ENCODE results near the gene DNHD1.
A peak's percentile ranks its signal among the peaks of the same experiment; 100 is the strongest.

The DNHD1 gene

DNA sequence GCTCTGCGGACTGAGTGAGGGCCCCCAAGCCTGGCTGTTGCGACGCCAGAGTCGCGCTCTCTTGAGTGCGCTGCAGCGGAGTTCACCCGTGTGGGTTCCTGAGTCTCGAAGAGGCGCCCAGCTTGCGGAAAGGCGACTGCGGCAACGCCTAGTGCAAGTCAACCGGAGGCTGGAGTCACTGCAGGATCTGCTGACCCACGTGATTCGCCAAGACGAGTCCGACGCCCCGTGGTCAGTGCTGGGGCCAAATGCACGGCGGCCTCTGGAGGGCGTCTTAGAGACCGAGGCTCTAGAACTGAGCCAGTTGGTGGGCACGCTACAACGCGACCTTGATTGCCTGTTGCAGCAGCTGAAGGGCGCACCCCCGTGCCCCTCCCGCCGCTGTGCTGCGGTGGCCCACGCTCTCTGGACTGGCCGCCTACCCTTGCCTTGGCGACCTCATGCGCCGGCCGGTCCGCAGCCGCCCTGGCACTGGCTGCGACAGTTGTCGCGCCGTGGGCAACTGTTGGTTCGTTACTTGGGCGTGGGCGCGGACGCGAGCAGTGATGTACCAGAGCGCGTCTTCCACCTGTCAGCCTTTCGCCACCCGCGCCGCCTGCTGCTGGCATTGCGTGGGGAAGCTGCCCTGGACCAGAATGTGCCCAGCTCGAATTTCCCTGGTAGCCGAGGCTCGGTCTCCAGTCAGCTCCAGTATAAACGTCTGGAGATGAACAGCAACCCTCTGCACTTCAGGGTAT lies 73.8 kb downstream of the DNHD1 start:
- no peak for ATAC-seq
- H3K9me3 Mint-ChIP-seq: no peaks in the 10 kb centered on the region

DNA sequence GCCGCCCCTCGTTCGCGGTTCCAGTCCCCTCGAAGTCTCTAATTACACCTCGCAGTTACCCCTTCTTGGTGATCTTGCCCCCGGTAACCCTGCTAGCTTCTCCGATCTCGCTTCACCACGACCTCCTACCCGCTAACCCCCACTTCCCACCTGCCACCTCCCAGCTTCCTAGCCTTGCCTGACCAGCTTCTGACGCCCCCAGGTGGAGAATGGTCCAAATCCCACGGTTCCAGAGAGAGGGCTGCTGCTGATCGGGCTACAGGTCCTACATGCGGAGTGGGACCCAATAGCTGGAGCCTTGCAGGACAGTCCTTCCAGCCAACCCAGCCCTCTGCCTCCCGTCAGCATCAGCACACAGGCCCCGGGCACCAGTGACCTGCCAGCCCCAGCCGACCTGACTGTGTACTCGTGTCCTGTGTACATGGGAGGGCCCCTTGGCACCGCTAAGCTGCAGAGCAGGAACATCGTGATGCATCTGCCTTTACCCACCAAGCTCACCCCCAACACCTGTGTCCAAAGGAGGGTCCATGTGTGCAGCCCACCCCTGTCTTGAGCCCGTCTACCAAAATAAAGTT lies 74.4 kb downstream of the DNHD1 start:
- no peaks in the 10 kb centered on the region for H3K9me3 Mint-ChIP-seq
- no peak for DNase-seq

More for the DNA sequence above, 73.8 kb downstream of the DNHD1 start:
- Mint-ChIP-seq H3K4me3 (no peak overlapping the region), H3K4me1 (no peaks in the 10 kb centered on the region), H3K36me3 (ENCODE audit: low read depth) (peaks cover 13% of the 10 kb centered on the region), H3K27ac (no peak overlapping the region), H3K27me3 (no peaks in the 10 kb centered on the region)
- DNase-seq: no peak

DNA sequence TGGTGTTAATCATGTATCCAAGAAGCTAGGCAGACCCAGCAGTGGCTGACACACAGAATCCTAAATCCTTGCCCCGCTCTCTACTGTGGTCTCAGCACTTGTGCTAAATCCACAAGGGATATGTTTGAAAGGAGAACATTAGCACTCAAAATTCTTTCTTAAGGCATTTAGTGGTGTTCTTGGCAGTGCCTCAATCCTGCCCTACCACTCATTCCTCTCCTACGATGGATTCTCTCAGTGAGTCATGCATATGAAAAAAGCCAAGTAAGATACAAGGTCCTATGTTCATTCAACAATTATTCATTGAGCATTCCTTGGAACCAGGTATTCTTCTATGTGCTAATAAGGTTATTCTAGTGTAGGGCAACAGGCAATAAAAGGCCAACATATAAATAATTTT lies 75.1 kb downstream of the DNHD1 start:
- Mint-ChIP-seq H3K27ac (no peak overlapping the region), H3K27me3 (no peaks in the 10 kb centered on the region), H3K36me3 (ENCODE audit: low read depth) (peaks cover 13% of the 10 kb centered on the region), H3K4me1 (no peaks in the 10 kb centered on the region), H3K4me3 (no peak overlapping the region), H3K9me3 (no peaks in the 10 kb centered on the region)
- no peak for DNase-seq
- no peak for ATAC-seq

More for the DNA sequence above, 74.4 kb downstream of the DNHD1 start:
- Mint-ChIP-seq H3K27ac (no peak overlapping the region), H3K36me3 (ENCODE audit: low read depth) (peaks cover 13% of the 10 kb centered on the region), H3K4me3 (no peak overlapping the region), H3K4me1 (no peaks in the 10 kb centered on the region), H3K27me3 (no peaks in the 10 kb centered on the region)
- ATAC-seq: no peak

DNA sequence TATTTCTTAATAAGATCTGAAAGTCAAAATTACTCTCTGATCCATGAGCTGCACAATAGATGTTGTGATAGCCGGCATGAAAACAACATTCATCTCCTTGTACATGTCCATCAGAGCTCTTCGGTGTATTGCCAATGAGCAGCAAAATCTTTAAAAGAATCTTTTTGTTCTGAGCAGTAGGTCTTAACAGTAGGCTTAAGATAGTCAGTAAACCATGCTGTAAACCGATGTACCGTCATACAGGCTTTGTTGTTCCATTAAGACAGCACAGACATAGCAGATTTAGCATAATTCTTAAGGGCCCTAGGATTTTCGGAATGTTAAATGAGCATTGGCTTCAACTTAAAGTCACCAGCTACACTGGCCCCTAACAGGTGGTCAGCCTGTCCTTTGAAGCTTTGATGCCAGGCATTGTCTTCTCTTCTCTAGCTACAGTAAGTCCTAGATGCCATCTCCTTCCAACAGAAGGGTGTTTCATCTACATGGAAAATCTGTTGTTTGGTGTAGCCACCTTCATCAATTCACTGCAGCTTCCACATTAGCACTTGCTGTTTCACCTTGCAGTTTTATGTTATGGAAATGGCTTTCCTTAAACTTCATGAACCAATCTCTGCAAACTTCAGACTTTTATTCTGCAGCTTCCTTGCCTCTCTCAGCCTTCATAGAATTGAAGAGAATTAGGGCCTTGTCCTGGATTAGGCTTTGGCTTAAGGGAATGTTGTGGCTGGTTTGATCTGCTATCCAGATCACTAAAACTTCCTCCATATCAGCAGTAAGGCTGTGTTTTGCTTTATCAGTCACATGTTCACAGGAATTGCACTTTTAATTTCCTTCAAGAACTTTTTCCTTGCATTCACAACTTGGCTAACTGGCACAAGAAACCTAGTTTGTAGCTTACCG lies 78.0 kb downstream of the DNHD1 start:
- Mint-ChIP-seq H3K9me3 (no peaks in the 10 kb centered on the region), H3K27ac (no peak overlapping the region), H3K27me3 (no peaks in the 10 kb centered on the region), H3K36me3 (ENCODE audit: low read depth) (peaks cover 10% of the 10 kb centered on the region), H3K4me3 (no peak overlapping the region), H3K4me1 (no peaks in the 10 kb centered on the region)
- DNase-seq (no peak), ATAC-seq (no peak)

DNA sequence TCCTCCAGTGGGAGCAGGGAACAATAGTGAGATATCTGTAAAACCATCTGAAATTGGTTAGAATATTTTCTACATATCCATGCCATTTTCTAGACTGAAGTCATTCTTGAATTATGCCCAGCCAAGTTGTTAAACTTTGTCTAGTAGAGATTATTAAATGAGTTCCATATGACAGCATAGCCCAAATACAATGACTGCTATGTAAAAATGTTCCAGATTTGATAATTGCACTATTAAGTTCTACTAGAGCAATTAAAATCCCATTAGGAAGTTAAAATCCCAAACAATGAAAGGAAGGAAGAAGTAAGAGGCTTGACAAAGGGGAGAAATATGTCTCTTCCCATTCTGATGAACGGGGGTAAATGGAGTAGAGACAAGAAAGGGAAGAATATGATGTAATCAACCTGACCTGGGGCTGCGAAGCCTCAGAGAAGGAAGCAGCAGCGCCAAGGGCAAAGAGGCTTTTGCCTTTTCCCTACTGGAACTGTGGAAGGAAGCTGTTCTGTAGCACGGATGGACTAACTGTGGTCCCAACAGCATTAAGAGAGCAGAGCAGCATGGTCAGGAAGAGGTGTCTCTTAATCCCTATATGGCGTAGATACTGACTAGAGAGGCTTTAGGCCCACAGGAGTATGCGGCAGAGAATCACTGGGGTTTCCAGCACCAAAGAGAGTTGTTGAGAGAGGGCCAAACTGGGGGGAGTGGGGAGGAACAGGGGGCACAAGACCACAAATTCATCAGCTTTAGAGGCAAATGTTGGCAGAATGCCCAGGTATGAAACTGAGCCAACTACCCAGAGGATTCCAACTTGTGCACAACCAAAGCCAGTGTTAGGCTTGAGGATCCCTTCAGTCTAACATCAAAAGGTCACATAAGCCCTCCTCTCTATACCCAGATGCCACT lies 79.6 kb downstream of the DNHD1 start:
- no peak for ATAC-seq
- Mint-ChIP-seq H3K4me3 (no peak overlapping the region), H3K27me3 (no peaks in the 10 kb centered on the region), H3K27ac (no peak overlapping the region), H3K9me3 (no peaks in the 10 kb centered on the region), H3K4me1 (no peaks in the 10 kb centered on the region), H3K36me3 (ENCODE audit: low read depth) (peaks cover 19% of the 10 kb centered on the region)
- DNase-seq: no peak

DNA sequence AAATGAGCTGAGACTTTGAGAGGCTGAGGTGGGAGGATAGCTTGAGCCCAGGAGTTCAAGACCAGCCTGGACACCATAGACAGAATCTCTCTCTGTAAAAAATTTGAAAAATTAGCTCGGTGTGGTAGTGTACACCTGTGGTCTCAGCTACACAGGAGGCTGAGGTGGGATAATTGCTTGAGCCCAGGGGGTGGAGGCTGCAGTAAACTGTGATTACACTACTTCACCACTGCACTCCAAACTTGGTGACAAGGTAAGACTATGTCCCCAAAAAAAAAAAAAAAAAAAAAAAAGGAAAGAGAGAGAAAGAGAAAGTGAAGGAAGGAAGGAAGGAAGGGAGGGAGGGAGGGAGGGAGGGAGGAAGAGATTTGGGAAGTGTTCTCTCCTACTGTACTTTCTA lies 81.1 kb downstream of the DNHD1 start:
- peaks cover 7% of the 10 kb centered on the region for H3K9me3 Mint-ChIP-seq
- ATAC-seq: no peak
- no peak for DNase-seq
- H3K36me3 Mint-ChIP-seq (ENCODE audit: low read depth): peaks cover 21% of the 10 kb centered on the region
- H3K4me3 Mint-ChIP-seq: no peak overlapping the region
- no peaks in the 10 kb centered on the region for H3K27me3 Mint-ChIP-seq
- no peak overlapping the region for H3K27ac Mint-ChIP-seq
- no peaks in the 10 kb centered on the region for H3K4me1 Mint-ChIP-seq

DNA sequence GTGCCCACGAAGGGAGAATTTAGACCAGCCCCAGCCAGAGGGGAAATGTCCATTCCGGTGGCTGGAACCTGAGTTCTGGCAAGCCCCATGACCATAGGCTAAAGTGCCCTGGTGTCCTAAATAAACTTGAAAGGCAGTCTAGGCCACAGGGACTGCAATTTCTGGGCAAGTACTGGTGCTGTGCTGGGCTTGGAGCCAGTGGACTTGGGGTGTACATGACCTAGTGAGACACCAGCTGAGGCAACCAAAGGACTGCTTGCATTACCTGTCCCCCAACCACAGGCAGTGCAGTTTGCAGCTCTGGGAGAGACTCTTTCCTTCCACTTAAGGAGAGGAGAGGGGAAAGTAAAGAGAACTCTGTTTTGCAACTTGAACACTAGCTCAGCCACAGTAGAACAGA lies 82.6 kb downstream of the DNHD1 start:
- H3K27ac Mint-ChIP-seq: no peak overlapping the region
- DNase-seq: no peak
- H3K4me1 Mint-ChIP-seq: no peaks in the 10 kb centered on the region
- no peak overlapping the region for H3K4me3 Mint-ChIP-seq
- peaks cover 22% of the 10 kb centered on the region for H3K9me3 Mint-ChIP-seq
- ATAC-seq: no peak
- peaks cover 37% of the 10 kb centered on the region for H3K36me3 Mint-ChIP-seq (ENCODE audit: low read depth)
- H3K27me3 Mint-ChIP-seq: no peaks in the 10 kb centered on the region

DNA sequence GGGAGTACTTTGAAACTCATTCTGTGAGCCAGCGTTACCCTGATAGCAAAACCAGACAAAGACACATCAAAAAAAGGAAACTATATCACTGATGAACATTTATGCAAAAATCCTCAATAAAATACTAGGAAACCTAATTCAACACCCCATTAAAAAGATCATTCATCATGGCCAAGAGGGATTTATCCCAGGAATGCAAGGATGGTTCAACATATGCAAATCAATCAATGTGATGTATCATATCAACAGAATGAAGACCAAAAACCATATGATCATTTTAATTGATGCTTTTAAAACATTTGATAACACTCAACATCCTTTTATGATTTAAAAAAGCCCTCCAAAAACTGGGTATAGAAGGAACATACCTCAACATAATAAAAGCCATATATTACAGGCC lies 86.5 kb downstream of the DNHD1 start:
- ATAC-seq (no peak), DNase-seq (no peak)
- Mint-ChIP-seq H3K27ac (no peak overlapping the region), H3K9me3 (peaks cover 27% of the 10 kb centered on the region), H3K4me3 (no peak overlapping the region), H3K4me1 (no peaks in the 10 kb centered on the region), H3K36me3 (ENCODE audit: low read depth) (peaks cover 49% of the 10 kb centered on the region), H3K27me3 (no peaks in the 10 kb centered on the region)

DNA sequence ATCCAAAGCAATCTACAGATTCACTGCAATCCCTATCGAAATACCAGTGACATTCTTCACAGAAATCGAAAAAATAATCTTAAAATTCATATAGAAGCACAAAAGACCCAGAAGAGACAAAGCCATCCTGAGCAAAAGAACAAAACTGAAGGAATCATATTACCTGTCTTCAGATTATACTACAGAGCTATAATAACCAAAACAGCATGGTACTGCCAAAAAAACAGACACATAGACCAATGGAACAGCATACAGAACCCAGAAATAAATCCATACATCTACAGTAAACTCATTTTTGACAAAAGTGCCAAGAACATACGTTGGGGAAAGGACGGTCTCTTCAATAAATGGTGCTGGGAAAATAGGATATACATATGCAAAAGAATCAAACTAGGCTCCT lies 87.4 kb downstream of the DNHD1 start:
- no peak overlapping the region for H3K4me3 Mint-ChIP-seq
- H3K4me1 Mint-ChIP-seq: no peaks in the 10 kb centered on the region
- H3K36me3 Mint-ChIP-seq (ENCODE audit: low read depth): peaks cover 49% of the 10 kb centered on the region
- H3K27me3 Mint-ChIP-seq: no peaks in the 10 kb centered on the region
- DNase-seq (no peak), ATAC-seq (no peak)
- H3K9me3 Mint-ChIP-seq: peaks cover 27% of the 10 kb centered on the region
- no peak overlapping the region for H3K27ac Mint-ChIP-seq

DNA sequence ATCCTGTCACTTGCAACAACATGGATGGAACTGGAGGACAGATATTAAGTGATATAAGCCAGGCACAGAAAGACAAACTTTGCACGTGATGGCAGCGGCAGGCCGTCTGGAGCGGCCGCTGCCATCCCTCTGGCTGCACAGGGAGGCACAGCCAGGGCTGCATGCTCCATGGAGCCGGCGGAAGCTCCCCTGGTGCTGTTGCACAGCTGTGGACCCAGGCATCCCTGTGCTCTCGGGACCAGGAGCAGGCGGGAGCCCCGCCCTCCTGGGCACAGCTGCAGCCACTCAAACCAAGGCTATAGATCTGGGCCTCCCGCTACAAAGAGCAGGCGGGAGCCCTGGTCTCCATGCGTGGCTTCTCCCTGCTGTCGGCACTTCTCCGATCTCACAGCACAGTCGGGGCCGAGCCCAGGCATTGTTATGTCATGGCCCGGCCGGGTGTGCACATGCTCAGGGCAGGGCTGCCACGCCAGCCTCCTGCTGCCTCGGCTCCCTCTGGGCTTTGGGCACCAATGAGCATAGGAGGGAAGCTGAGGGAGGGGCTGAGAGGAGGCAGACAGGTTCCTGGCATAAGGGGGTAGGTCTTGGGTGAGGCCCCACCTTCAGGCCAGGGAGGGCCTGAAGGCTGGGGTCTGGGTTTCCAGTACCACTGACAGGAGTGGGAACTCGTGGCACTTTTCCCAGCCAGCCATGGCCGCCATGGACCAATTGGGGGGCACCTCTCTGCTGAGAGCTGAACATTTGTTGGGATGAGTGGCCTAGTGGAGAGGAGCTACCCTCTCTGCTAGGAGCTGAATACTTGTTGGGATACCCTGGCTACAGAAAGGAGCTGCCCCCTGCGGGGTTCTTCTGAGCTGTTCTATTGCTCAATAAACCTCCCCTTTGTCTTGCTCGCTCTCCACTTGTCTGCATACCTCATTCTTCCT lies 89.6 kb downstream of the DNHD1 start:
- Mint-ChIP-seq H3K27ac (no peak overlapping the region), H3K9me3 (peaks cover 27% of the 10 kb centered on the region), H3K27me3 (no peaks in the 10 kb centered on the region), H3K4me1 (no peaks in the 10 kb centered on the region), H3K4me3 (no peak overlapping the region), H3K36me3 (ENCODE audit: low read depth) (peaks cover 48% of the 10 kb centered on the region)
- ATAC-seq: peak; percentile 20
- no peak for DNase-seq

DNA sequence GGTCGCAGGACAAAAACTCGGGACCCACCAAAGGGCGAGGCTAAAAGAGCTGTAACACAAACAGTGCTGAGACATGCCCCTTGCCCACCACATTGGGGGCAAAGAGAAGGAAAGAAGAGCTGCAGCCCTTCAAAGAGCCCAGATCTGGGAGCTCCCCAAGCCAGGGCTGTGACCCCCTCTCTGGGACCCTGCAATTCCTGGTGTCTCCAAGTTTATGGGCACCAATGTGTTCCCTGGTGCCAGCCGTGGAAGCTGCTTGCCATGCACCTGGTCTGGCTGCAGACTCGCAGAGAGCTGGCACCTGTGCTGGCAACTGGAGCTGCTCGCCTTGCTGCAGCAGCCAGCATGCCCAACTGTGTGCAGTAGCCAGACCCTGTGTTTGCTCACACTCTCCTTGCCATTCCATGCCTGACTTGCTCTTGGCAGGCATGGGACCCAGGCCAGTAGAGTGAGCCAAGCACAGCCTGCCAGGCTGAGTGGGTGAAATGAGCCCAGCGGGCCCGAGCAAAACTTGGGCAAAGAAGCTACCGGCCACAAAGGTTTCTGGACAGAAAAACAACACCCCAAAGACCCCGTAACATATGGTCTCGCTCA lies 90.4 kb downstream of the DNHD1 start:
- Mint-ChIP-seq H3K27ac (no peak overlapping the region), H3K4me3 (no peak overlapping the region), H3K36me3 (ENCODE audit: low read depth) (peaks cover 47% of the 10 kb centered on the region), H3K9me3 (peaks cover 27% of the 10 kb centered on the region), H3K4me1 (no peaks in the 10 kb centered on the region), H3K27me3 (no peaks in the 10 kb centered on the region)
- DNase-seq (no peak), ATAC-seq (no peak)

DNA sequence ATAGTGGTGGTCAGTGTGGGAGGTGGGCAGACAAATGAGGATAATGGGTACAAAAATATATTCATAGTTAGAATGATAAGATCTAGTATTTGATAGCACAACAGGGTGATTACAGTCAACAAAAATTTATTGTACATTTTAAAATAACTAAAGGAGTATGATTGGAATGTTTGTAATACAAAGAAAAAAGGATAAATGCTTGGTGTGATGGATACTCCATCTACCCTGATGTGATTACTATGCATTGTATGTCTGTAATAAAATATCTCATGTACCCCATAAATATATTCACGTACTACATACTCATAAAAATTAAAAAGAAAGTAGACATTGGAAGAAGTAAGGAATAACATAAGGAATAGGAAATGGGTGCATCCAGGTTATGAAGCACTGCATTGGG lies 90.9 kb downstream of the DNHD1 start:
- DNase-seq (no peak), ATAC-seq (no peak)
- Mint-ChIP-seq H3K4me3 (no peak overlapping the region), H3K9me3 (peaks cover 21% of the 10 kb centered on the region), H3K27ac (no peak overlapping the region), H3K36me3 (ENCODE audit: low read depth) (peaks cover 45% of the 10 kb centered on the region), H3K4me1 (no peaks in the 10 kb centered on the region), H3K27me3 (no peaks in the 10 kb centered on the region)

DNA sequence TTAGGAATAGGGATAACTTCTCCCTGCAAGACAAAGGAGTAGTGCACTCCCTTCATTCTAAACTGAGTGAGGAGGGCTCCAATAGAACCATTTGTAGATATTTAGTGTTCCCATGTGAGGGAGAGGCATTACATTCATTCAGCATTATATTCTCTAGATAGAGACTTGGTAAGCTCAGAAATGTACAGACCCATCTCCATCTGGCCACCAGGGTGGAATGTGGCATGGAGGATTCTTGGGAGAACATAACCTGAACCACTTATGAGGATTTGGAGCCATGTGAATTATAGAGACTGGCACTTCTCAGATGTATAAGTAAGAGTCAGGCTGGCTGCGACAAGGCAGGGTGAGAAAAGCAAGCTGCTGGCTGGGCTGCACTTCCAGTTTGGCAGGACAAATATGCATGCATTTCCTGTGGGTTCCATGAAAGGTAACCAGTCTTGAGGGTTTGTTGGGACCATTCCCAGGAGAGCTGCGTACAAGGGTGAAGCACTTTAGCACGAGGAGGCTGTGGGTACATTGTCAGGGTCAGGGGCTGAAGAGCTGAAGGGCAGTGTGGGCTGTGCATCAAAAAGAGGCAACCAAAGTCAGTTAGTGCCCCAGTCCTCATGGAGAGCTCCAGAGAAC lies 97.2 kb downstream of the DNHD1 start:
- no peaks in the 10 kb centered on the region for H3K27me3 Mint-ChIP-seq
- H3K36me3 Mint-ChIP-seq (ENCODE audit: low read depth): peaks cover 60% of the 10 kb centered on the region

More for the DNA sequence above, 97.2 kb downstream of the DNHD1 start:
- ATAC-seq: no peak
- Mint-ChIP-seq H3K9me3 (no peaks in the 10 kb centered on the region), H3K27ac (no peak overlapping the region), H3K4me1 (peaks cover 11% of the 10 kb centered on the region), H3K4me3 (no peak overlapping the region)
- DNase-seq: no peak

Data from activated naive CD8-positive, alpha-beta T cell treated with anti-CD3 and anti-CD28 coated beads, Interleukin-2, amount 50 U/mL, for 24 hours (primary cell).